Prostate gland (tissue), 2 donors: ENCODE measurements around the gene TLE2.

ENCODE experiments used
- POLR2A ChIP-seq: fragments of 450-650 bp; IDR thresholded peaks from one replicate; pipeline ENCODE4 v1.6.1; 2016; ENCODE audit warnings: antibody characterized with exemption, mild to moderate bottlenecking
- POLR2AphosphoS5 ChIP-seq: sonication (generic); formaldehyde crosslinking; IDR thresholded peaks from one replicate; pipeline ENCODE4 v1.6.1; 2017; ENCODE audit warnings: antibody characterized with exemption
- TF ChIP-seq, protein P1 (sequence below), 4 experiments: fragments of 200-600 bp in 2 of 4; fragments of 450-650 bp in 2 of 4; sonication (generic) in 2 of 4; IDR thresholded peaks; 1 replicate in 3 of 4; 2 replicates in 1 of 4; pipeline ENCODE4 v1.5.1; 2016 to 2019; ENCODE audit warnings: antibody characterized with exemption in 4 of 4, mild to moderate bottlenecking in 2 of 4, moderate library complexity in 2 of 4

DNA sequence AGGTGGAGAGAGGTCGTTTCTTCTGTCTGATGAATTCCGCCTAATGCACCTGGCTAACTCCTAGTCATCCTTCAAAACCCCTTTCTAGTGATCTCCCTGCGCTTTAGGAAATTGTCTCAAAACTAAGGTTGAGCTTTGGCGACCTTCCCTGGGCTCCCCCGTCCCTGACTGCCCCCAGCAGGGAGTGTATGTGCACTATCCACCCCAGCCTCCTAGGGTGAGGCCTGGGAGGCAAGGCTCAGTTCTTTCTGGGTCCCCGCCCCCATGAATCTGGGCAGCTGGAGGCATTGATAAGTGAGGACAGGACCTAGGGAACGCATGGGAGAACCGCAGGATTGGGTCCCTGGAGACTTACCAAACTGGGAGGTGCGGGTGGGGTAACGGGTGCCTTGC is 51.3 kb downstream of the TLE2 start:
- TF ChIP-seq, protein P1, sequence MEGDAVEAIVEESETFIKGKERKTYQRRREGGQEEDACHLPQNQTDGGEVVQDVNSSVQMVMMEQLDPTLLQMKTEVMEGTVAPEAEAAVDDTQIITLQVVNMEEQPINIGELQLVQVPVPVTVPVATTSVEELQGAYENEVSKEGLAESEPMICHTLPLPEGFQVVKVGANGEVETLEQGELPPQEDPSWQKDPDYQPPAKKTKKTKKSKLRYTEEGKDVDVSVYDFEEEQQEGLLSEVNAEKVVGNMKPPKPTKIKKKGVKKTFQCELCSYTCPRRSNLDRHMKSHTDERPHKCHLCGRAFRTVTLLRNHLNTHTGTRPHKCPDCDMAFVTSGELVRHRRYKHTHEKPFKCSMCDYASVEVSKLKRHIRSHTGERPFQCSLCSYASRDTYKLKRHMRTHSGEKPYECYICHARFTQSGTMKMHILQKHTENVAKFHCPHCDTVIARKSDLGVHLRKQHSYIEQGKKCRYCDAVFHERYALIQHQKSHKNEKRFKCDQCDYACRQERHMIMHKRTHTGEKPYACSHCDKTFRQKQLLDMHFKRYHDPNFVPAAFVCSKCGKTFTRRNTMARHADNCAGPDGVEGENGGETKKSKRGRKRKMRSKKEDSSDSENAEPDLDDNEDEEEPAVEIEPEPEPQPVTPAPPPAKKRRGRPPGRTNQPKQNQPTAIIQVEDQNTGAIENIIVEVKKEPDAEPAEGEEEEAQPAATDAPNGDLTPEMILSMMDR (IDR thresholded peaks at IDR 0.05) = no peak
- TF ChIP-seq POLR2A (no peak), POLR2AphosphoS5 (no peak)
